Endometrium (tissue), 2 donors: ENCODE results near the gene FBH1.
"Not testable (repeated sequence)": the region's sequence is repeated elsewhere in the genome, so short reads cannot be mapped to it uniquely, and the experiment has no call there.

Experiments used
- FAIRE-seq: peaks from 2 replicates; lab custom pipeline; 2012; peaks lifted over from hg19 to GRCh38; lab: Jason Lieb, UNC
- donor health status: control.
- donor health status: control.

FBH1 gene

DNA sequence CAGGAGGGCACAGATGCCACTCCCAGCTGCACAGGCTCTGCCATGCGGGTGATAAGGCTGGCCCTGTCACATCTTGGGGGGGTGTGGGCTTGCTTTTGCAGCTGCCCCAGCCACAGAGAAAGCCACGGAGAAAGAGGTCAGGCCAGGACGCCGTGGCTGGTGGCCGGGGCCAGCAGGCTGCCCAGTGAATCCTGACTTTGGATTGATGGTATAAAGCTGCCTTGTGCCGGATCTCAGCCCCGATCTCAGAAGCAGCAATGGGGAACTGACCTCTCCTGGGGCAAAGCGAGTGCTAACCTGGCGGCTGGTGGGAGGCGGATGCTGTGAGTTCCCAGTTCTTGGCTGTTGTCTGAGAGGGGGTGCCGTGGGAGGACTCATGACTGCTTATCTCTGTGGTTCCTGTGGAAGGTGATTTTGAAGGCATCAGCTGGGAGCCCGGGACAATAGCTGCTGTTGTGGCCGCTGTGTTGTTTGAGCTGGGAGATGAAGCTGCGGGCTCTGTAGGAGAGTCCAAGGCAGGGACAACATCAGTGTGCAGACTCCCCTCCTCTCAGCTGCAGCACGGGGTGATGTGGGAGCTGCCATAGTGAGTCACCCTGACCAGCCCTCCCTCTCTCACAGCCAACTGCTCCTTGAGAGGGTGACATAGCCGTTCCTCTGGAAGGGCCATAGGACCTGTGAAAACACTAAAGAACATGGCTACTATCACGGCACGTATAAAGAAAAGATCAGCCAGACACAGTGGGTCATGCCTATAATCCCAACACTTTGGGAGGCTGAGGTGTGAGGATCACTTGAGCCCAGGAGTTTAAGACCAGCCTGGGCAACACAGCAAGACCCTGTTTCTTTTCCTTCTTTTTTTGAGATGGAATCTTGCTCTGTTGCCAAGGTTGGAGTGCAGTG, 70.3 kb downstream of the FBH1 start:
- FAIRE-seq, result no peak

DNA sequence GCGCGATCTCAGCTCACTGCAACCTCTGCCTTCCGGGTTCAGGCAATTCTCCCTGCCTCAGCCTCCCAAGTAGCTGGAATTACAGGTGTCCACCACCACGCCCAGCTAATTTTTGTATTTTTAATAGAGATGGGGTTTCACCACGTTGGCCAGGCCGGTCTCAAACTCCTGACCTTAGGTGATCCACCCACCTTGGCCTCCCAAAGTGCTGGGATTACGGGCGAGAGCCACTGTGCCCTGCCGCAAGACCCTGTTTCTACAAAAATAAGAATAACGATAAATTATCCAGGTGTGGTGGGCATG, 70.9 kb downstream of the FBH1 start:
- not testable (repeated sequence) for FAIRE-seq

DNA sequence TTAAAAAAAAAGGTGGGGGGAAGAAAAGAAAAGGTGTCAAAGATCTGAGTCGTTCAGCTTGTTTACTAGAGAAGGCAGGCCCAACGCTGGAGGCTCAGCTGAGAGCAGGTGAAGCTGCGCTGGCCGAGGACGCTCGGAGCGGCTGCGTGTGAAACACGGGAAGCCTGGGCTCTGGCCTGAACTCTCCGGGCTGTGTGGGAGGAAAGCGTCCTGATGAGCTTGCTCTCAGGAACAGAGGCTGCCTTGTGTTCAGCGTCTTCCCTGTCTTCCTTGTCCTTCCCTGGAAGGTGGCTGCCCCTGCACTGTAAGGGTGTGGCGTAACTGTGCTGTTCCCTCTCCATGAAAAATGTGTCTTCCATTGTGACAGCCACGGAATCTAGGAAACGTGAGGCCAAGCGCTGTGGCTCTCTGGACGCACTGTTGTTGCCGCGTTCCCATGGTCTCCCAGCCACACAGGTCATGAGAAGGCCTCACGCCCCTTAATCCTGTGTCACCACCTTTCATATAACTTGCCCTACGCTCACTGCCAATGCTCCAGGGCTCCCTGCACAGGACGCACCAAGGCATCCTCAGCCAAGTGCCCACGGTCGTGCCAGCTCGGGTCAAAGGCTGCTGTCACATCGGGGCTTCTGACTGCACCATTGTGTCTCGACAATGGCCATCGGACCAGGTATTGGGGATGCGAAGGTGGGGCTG, 71.5 kb downstream of the FBH1 start:
- no peak for FAIRE-seq

DNA sequence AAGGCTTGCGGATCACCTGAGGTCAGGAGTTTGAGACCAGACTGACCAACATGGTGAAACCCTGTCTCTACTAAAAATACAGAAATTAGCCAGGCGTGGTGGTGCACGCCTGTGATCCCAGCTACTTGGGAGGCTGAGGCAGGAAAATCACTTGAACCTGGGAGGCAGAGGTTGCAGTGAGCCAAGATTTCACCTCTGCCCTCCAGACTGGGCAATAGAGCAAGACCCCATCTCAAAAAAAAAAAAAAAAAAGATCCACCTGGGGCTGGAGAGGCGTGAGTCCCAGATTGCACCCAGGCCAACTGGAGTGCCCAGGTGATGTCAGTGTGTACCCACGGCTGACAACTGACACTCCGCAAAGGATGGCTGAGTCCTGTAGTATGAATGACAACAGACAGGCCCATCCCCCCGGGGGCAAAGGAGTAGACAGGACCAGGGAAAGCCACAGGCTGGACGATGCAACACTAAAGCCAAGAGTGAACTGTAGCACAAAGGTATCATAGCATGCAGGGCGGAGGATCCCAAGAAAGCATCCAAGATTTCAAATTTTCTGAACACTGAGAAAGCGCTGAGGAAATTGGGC, 72.4 kb downstream of the FBH1 start:
- not testable (repeated sequence) for FAIRE-seq

DNA sequence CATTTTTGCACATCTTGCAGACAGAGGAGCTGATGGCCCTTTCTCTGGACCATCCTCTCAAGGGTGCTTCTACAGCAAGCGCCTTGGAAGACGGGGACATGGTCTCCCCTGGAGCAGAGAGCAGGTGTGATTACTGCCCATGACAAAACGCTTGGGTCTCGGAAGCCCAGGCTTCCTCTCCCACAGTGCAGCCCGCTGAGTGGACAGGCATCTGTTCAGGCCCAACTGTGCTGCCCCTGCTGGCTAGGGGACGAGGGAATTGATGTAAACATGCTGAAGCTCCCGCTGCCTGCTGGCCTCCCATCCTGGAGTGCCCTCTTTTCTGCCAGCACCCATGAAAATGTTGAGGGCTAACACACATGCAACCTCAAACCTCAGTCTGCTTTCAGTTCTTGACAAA, 73.0 kb downstream of the FBH1 start:
- FAIRE-seq, result no peak

DNA sequence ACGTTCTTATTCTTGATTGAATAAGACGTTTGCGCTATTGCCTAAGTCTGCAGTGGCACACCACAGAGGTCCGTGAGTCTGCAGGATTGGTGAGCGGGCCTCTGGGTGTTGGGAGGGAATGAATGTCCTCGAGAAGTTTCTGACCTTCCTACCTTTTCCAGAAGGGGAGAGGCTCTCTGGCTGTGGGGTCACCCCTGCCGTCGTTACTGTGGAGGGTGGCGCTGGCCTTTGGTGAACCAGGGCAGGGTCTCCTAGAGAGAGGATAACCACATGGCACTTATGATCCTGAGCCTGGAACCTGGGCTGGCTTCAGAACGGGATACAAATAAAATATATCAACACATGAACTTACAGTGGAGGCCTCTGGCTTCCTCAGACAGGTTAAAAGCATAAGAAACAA, 73.5 kb downstream of the FBH1 start:
- no peak for FAIRE-seq

DNA sequence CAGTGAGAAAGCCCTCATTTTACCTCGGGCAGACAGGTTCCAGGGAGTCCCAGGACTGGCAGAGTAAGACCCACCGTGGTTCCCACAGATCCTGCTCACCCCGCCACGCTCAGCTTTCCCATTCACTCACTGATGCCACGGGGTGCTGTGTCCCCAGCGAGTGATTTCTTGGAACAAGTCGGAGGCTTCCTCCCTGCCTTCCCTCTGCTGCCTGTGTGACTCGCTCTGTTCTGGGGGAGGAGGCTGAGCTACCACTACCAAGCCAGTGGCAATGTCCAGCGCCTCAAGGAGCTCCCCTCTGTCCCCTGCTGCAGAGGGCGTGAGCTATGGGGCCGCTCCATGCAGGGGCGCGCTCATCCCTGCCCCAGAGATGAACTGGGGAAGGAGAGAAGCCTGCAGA, 74.7 kb downstream of the FBH1 start:
- no peak for FAIRE-seq

DNA sequence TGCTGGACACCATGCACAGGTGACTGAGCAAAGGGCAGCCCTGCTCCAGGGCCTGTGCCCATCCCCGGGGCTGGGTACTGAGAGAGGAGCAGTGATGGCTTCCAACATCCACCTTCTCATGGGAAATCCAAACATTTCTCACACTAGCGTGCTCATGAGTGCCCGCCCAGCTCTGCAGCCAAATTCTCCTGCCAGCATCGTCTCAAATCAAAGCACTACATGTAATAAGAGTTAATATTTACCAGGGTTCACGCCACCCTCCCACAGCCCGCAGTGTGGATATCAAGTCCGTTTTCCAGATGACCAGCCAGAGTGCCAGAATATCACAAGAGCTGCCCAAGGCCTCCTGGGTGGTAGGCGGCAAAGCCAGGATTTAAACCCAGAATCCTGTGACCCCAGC, 75.2 kb downstream of the FBH1 start:
- FAIRE-seq, result no peak

DNA sequence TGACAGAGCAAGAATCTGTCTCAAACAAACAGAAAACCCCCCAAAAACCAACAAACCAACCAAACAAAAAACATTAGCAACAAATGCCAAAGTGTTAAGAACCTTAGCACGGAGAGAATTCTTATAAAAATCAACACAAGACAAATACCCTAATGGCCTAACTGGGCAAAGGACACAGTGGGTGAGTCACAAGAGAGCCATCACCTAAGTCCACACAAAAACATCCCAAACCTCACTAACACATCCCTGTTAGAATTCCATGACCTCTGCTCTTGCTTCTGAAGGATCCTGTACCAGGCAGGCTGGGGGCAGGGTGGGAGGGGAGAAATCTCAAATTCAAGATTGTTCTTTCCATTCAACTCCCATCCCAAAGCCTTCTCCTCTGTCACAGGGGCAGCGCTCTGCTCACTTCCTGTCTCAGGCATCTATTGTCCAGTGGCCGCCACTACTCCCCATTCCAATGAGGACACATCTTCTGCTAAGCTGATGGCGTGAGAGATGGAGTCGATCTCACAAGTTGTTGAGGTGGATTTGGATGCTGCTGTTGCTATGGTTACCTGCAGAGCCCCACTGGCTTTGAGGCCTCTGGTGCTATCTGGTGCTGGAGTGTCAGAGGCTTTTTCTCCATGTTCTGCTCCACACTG, 78.1 kb downstream of the FBH1 start:
- FAIRE-seq, result no peak

DNA sequence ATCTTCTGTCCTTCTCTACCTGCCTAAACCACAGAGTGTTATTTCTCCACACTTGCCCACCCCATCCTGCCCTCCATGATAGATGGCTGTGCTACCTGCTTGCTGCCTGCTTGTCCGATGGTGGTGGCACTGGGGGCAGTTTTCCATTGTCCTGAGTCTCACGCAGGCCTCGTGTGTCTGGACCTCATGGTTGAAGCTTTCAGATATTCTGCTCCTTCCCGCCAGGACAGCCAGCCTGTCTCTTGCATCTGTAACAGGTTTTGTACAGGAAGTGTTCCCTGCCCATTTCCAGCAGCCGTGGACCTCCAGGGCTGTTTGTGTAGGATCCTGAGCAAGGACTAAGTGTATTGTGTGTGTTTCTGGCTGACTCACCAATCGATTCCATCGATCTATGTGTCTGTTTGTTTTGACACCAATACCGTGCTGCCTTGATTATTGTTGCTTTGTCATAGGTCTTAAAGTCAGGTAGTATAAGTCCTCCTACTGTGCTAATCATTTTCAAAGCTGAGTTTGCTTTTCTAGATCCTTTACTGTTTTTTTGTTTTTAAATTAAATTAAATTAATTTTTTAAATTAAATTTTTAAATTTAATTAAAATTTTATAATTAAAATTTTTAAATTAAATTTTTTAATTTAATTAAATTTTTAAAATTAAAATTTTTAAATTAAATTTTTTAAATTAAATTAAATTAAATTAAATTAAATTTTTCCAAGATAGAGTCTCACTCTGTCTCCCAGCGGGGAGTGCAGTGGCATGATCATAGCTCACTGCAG, 78.8 kb downstream of the FBH1 start:
- FAIRE-seq, result no peak

DNA sequence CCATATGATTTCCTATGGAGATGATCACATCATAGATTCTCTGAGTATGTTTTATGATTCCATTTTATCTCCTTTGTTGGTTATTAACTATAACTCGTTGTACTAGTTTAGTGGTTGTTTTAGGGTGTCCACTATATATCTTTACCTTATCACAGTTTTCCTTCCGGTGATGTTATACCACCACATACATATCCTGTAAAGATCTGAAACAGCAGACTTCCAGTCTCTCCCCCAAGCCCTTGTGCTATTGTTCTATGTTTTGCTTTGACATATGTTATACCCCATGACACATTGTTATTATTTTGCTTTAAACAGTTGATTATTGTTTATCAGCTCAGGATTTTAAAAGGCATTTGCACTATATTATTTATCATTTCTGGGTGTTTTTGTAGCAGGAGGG, 80.0 kb downstream of the FBH1 start:
- no peak for FAIRE-seq

DNA sequence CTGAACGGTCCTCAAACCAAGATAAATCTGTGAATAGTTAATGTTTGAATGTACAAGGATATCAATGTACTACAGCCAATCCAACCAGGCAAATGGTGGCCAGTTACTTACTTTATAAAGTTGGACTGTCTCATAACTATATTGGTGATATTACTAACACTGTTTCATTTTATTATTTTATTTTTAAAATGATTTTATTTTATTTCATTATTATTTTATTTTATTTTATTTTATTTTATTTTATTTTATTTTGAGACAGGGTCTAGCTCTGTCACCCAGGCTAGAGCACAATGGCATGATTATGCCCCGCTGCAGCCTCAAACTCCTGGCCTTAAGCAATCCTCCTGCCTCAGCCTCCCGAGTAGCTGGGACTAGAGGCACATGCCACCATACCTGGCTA, 80.5 kb downstream of the FBH1 start:
- FAIRE-seq, result no peak

DNA sequence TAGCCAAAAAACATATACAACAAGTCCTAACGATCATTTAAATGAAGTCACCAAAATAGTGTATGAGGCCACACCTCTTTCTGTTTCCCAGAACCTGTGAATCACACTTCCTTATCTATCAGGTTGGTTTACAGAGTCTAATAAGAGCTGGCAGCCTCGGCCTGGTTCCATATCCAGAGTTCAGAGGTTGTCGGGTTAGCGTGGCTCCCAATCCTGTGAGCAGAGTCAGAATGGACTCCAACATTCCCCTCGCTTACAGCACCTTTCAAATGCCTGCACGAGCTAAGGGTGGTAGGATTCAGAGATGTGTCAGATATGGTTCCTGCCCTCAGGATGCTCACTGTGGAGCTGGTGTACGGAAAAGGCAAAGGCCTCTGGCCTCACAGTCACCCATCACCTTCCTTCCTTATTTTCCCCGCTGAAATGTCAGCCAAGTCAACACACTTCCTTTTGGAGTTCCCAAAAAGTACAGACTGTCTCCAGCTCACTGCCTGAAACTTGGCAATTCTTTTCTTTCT, 81.3 kb downstream of the FBH1 start:
- FAIRE-seq, result no peak

DNA sequence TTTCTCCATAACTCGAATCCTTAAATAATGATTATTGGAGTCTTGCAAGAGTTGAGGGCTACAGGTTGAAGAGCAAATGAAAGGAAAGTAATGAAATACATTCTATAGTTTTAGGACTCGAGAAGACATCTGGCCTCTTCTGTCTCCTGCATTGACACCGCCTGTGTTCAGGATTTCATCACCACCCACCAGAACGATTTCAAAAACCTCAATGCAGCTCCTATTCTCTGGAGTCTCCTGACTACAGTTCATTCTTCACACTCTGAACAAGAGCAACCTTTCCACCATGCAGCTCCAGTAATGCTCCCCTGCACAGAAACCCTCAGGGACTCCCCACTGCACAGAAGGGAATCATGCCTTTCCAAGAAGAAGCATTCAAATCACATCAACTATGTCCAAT, 81.8 kb downstream of the FBH1 start:
- no peak for FAIRE-seq

DNA sequence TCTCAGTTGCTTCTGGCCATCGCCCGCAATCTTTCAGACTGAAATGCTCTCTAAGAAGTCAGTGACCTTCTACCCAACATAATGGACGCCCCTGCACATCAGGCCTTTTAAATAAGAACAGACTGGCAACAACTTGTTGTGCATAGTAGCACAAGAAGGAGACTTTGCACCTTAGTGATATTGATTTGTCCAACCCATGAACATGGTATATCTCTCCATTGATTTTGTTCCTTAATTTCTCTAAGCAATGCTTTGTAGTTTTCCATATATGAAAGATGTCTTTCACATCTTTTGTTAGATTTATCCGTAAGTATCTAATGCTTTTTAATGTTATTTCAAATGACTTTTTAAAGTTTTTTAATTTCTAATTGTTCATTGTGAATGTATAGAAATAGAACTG, 83.0 kb downstream of the FBH1 start:
- FAIRE-seq, result no peak

DNA sequence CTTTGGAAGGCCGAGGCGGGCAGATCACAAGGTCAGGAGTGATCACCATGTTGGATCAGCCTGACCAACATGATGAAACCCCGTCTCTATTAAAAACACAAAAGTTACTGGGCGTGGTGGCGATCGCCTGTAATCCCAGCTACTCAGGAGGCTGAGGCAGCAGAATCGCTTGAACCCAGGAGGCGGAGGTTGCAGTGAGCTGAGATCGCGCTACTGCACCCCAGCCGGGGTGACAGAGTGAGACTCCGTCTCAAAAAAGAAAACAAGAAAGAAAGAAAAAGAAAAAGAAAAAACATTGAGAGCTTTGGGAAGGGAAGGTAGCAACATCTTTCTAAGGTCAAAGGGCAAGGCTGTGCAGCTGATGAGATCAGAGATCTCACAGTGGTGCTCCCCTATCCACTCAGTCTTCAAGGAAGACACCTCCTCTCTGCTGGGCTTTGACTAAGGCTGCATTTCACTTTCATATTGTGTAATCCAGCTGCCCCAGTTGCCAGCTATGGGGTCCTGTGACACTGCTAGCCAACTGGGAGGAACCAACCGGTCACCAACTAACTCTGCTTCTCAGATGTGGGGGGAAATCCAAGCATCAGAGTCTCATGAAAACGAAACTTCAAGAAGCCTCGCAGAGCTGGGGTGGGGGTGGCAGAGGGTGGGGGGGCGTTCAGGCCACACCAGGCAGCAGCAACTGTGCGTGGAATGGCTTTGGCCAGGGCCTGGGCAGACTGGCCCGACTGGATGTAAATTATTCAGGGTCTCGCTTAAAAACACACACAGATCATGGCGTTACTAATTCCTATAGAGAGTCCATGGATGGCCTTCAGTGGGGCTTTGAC, 85.8 kb downstream of the FBH1 start:
- FAIRE-seq, result no peak

DNA sequence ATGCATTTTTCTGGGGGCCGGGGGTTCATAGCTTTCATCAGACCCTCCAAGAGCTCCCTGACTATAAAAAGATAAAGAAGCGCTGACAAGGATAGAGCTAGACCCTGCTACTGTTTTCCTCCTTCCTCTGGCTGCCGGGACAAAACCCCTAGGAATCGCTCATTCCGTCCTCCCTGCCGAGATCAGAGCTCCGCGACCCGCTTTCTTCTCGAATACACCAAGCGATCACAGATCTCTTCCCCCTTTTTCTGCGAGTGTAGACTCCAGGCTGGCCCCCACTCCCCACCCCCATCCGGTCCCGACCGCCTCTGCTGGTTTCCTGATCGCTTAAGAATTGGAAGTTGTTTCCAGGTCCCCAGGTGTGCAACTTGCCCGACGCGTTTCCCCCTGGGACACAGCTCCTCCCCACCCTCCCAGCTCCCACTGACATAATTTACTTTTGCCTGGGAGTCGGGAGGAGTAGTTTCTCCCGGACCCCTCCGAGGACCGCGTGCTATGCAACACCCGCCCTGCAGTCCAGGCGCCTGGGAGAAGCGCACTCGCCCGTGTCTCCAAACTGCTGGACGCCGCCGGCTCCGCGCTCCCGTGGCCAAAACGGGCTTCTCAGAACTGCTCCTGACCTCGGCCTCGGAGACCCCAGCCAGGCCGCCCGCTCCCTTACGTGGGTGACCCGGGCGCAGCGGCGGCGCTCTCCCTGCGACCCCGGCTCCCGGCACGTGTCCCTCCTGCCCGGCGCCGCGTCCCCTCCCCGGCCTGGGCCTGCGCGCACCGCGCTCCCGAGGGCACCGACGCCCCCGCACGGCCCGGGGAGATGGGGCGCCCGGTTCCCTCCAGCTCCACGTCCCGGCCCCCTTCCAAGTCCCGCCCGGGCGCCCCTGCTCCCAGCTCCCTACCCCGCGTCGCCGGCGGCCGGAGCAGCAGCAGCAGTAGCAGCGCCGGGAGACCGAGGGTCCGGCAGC, 86.7 kb downstream of the FBH1 start:
- no peak for FAIRE-seq

DNA sequence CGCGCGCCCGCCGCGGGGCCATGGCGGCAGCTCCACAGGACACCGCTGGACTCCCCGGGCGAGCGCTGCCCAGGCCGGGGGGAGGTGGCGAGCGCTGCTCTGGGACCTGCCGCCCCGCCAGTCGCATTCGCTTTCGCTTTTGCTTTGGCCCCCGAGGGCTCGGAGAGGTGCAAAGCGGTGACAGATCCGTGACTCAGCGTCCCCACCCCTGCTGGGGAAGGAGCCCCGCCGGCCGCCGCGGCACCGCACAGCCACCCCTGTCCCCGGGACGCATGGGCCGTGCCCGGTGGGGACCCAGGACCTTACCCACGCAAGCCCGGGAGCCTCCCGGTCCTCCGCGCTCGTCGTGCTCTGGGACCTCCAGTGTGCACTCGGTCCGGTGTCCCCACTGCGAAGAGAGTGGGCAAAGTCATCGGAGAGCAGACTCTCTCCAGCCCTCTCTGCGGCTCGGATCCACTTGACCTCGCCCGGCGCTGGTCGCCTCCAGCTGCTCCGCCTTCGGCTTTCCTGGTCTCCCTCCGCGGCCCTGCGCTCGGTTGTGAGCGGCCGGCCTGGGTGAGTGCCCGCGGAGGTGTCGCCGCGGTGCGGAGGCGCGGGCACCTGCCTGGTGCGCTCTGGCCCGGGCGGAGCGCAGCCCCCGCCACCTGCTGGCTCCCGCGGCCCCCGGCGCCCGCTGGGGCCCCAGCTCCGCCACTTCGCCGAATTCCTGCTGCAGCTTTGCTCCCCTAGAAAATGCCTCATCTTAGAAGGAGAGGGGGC, 87.6 kb downstream of the FBH1 start, which contains the start of gene IL15RA:
TSS of gene IL15RA (minus strand) at position 73 of the 759 bp plus-strand sequence. CDS start at position 22, 51 bp downstream.
- no peak for FAIRE-seq

DNA sequence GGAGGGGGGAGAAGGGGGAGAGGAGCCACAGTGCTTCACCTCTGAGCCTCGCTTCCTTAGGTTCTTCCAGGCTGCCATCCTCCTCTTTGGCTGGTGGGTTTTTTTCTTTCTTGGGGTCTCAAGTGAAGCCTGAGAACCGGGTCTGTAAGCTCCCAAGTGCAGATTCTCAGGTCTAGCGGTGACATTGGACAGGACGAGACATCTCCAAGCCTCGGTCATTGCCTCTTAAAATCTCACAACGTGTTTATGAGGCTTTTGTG, 88.1 kb downstream of the FBH1 start:
- no peak for FAIRE-seq
